GM23338 (cell line): ENCODE results near the gene SPINT3. TPM values are rescaled to one million over a fixed set of nuclear protein-coding genes. Genes with fewer than 3 reads are reported as not detected.
A peak's percentile ranks its signal among the peaks of the same experiment; 100 is the strongest.

Experiments
- ATAC-seq: fragments of 200-7000 bp; cut with Tn5 transposase; 3 replicates; pipeline ENCODE4 v1.9.1; 2020
- DNase-seq: peaks from one replicate; pipeline ENCODE4 v3.0.0-alpha.2; 2015; ENCODE audit warnings: low spot score
- H2AFZ ChIP-seq: fragments of 200-600 bp; sonication (generic); 2 replicates; pipeline ENCODE4 v1.8.0; 2016; ENCODE audit warnings: antibody characterized with exemption, mild to moderate bottlenecking, moderate library complexity
- H3F3A ChIP-seq: fragments of 200-600 bp; sonication (generic); replicated peaks from 2 replicates; pipeline ENCODE4 v1.8.0; 2017; ENCODE audit warnings: antibody characterized with exemption, mixed run types, low read depth
- H3K27ac ChIP-seq: fragments of 200-600 bp; sonication (generic); 2 replicates; pipeline ENCODE4 v1.6.1; 2016; ENCODE audit warnings: low read depth
- H3K27me3 ChIP-seq: fragments of 200-600 bp; sonication (generic); 2 replicates; pipeline ENCODE4 v1.8.0; 2016; ENCODE audit warnings: mild to moderate bottlenecking, mixed run types, moderate library complexity; ENCODE audit not compliant: insufficient read depth
- H3K36me3 ChIP-seq: fragments of 200-600 bp; sonication (generic); 2 replicates; pipeline ENCODE4 v1.8.0; 2016; ENCODE audit warnings: mild to moderate bottlenecking; ENCODE audit not compliant: insufficient read depth
- H3K4me1 ChIP-seq: fragments of 200-600 bp; sonication (generic); 2 replicates; pipeline ENCODE4 v1.8.0; 2016; ENCODE audit warnings: mild to moderate bottlenecking, moderate library complexity; ENCODE audit not compliant: insufficient read depth
- H3K4me2 ChIP-seq: fragments of 200-600 bp; sonication (generic); 2 replicates; pipeline ENCODE4 v1.7.1; 2017; ENCODE audit warnings: mixed run types
- H3K4me3 ChIP-seq: fragments of 200-600 bp; sonication (generic); 2 replicates; pipeline ENCODE4 v1.6.1; 2016; ENCODE audit warnings: mixed run types
- H3K79me2 ChIP-seq: fragments of 200-600 bp; sonication (generic); replicated peaks from 2 replicates; pipeline ENCODE4 v1.8.0; 2017; ENCODE audit warnings: mild to moderate bottlenecking; ENCODE audit not compliant: insufficient read depth
- H3K9me2 ChIP-seq: fragments of 200-600 bp; sonication (generic); 2 replicates; pipeline ENCODE4 v1.8.0; 2017; ENCODE audit not compliant: insufficient read depth
- H4K20me1 ChIP-seq: fragments of 200-600 bp; sonication (generic); replicated peaks from 2 replicates; pipeline ENCODE4 v1.8.0; 2017; ENCODE audit warnings: mild to moderate bottlenecking; ENCODE audit not compliant: insufficient read depth
- H3K27ac Mint-ChIP-seq: 2 replicates; pipeline ENCODE4 v1.8.0; 2020; ENCODE audit warnings: inconsistent platforms, mild to moderate bottlenecking, moderate library complexity, mixed read lengths
- H3K27me3 Mint-ChIP-seq: 3 replicates; pipeline ENCODE4 v1.8.0; 2022; ENCODE audit warnings: low read depth, mild to moderate bottlenecking, moderate library complexity, mixed read lengths, inconsistent platforms; ENCODE audit not compliant: insufficient read depth, poor library complexity
- H3K36me3 Mint-ChIP-seq: 3 replicates; pipeline ENCODE4 v1.8.0; 2021; ENCODE audit warnings: low read depth, mild to moderate bottlenecking, inconsistent platforms, moderate library complexity, mixed read lengths
- H3K4me1 Mint-ChIP-seq: 3 replicates; pipeline ENCODE4 v1.8.0; 2020; ENCODE audit warnings: mild to moderate bottlenecking, inconsistent platforms, mixed read lengths
- H3K4me3 Mint-ChIP-seq: 3 replicates; pipeline ENCODE4 v1.8.0; 2021; ENCODE audit warnings: moderate library complexity, mild to moderate bottlenecking, inconsistent platforms, mixed read lengths
- H3K9me3 Mint-ChIP-seq: 3 replicates; pipeline ENCODE4 v1.8.0; 2020; ENCODE audit warnings: moderate library complexity, mild to moderate bottlenecking, inconsistent platforms, mixed read lengths
- CREB1 ChIP-seq: fragments of 250-450 bp; sonication (Bioruptor Pico); IDR thresholded peaks from 2 replicates; pipeline ENCODE4 v1.5.0; 2020; ENCODE audit warnings: low read depth, mild to moderate bottlenecking, moderate library complexity
- EZH2 ChIP-seq: fragments of 200-600 bp; sonication (generic); IDR thresholded peaks from one replicate; pipeline ENCODE4 v1.8.0; 2017; ENCODE audit warnings: antibody characterized with exemption, mild to moderate bottlenecking, low read depth; ENCODE audit not compliant: unreplicated experiment
- EZH2phosphoT487 ChIP-seq: fragments of 200-600 bp; sonication (generic); IDR thresholded peaks from one replicate; pipeline ENCODE4 v1.8.1; 2018; ENCODE audit warnings: antibody characterized with exemption; ENCODE audit not compliant: unreplicated experiment
- JUNB ChIP-seq: IDR thresholded peaks from one replicate; pipeline ENCODE4 v1.6.1; 2016; ENCODE audit warnings: antibody characterized with exemption; ENCODE audit not compliant: unreplicated experiment
- NANOG ChIP-seq: IDR thresholded peaks from 2 replicates; pipeline ENCODE4 v1.6.1; 2016; ENCODE audit warnings: antibody characterized with exemption, borderline replicate concordance
- POLR2AphosphoS5 ChIP-seq: IDR thresholded peaks from 2 replicates; pipeline ENCODE4 v1.6.1; 2016; ENCODE audit warnings: antibody characterized with exemption, low read depth
- ZNF114 ChIP-seq: fragments of 250-450 bp; sonication (Bioruptor Pico); IDR thresholded peaks from 2 replicates; pipeline ENCODE4 v1.5.0; 2020; ENCODE audit warnings: mild to moderate bottlenecking, moderate library complexity
- ZNF331 ChIP-seq: fragments of 250-450 bp; sonication (Bioruptor Pico); IDR thresholded peaks from 2 replicates; pipeline ENCODE4 v1.5.0; 2020; ENCODE audit warnings: low read depth, mild to moderate bottlenecking, moderate library complexity
- polyA plus RNA-seq: library from polyadenylated mRNA; unstranded; fragments of >200 nt; fragmentation: Nextera tagmentation; extraction: Ambion mirVana; gene quantifications from 2 replicates; pipeline ENCODE4 v1.2.1, GENCODE V29; 2016
- total RNA-seq: library from RNA; depleted of rRNA; stranded (reverse); fragments of >200 nt; shearing (Covaris generic); gene quantifications from 2 replicates; pipeline ENCODE4 v1.2.3, GENCODE V29; 2014
- TF ChIP-seq, protein P1 (sequence below): IDR thresholded peaks from one replicate; pipeline ENCODE4 v1.6.1; 2018; ENCODE audit warnings: antibody characterized with exemption; ENCODE audit not compliant: unreplicated experiment
- TF ChIP-seq, protein P2 (sequence below): IDR thresholded peaks from 2 replicates; pipeline ENCODE4 v1.6.1; 2016; ENCODE audit warnings: antibody characterized with exemption
- TF ChIP-seq, protein P3 (sequence below), 2 experiments: fragments of 200-600 bp in 1 of 2; sonication (generic) in 1 of 2; conservative IDR thresholded peaks; 2 replicates each; pipeline versions ENCODE4 v1.5.1 to v1.6.1; 2016 to 2017; ENCODE audit warnings: antibody characterized with exemption in 2 of 2, low read depth in 2 of 2, mild to moderate bottlenecking in 2 of 2, moderate library complexity in 1 of 2

Gene SPINT3
- total and polyA plus RNA-seq, 2 experiments from 2014 or later = not detected

DNA sequence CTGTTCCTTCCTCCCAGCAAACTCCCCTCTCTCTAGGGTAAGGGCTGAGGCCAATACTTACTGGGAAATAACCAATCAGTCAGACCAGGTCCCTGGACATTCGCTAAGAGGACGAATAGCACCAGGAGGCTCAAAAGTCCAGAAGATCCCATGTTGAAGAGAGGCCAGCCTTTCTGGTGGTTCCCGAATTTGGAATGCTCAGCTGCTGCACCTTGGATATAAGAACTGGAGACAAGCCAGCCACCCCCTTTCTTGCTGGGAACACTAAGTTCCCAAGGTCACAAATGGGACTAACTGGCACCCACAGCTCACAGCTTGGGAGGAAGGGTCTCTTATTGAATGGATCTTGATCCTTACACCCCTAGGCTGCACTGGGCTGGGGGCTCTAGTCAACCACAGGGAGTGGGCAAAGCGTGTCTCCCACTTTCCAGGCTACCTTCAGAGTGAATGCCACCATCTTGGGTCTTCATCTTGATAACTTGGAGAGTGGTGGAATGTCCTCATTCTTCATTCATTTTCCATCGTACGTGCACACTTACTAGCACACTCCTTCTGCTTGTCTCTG is 31.9 kb upstream of the SPINT3 start, which contains the start of gene EPPIN (continued):
- TF ChIP-seq, protein P1, sequence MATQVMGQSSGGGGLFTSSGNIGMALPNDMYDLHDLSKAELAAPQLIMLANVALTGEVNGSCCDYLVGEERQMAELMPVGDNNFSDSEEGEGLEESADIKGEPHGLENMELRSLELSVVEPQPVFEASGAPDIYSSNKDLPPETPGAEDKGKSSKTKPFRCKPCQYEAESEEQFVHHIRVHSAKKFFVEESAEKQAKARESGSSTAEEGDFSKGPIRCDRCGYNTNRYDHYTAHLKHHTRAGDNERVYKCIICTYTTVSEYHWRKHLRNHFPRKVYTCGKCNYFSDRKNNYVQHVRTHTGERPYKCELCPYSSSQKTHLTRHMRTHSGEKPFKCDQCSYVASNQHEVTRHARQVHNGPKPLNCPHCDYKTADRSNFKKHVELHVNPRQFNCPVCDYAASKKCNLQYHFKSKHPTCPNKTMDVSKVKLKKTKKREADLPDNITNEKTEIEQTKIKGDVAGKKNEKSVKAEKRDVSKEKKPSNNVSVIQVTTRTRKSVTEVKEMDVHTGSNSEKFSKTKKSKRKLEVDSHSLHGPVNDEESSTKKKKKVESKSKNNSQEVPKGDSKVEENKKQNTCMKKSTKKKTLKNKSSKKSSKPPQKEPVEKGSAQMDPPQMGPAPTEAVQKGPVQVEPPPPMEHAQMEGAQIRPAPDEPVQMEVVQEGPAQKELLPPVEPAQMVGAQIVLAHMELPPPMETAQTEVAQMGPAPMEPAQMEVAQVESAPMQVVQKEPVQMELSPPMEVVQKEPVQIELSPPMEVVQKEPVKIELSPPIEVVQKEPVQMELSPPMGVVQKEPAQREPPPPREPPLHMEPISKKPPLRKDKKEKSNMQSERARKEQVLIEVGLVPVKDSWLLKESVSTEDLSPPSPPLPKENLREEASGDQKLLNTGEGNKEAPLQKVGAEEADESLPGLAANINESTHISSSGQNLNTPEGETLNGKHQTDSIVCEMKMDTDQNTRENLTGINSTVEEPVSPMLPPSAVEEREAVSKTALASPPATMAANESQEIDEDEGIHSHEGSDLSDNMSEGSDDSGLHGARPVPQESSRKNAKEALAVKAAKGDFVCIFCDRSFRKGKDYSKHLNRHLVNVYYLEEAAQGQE = no peak
- TF ChIP-seq ZNF331 (CRISPR knock-in tag) (no peak), POLR2AphosphoS5 (no peak), EZH2phosphoT487 (no peak), CREB1 (CRISPR knock-in tag) (no peak), NANOG (no peak), JUNB (no peak), ZNF114 (CRISPR knock-in tag) (no peak), EZH2 (no peak)
- TF ChIP-seq, protein P2, sequence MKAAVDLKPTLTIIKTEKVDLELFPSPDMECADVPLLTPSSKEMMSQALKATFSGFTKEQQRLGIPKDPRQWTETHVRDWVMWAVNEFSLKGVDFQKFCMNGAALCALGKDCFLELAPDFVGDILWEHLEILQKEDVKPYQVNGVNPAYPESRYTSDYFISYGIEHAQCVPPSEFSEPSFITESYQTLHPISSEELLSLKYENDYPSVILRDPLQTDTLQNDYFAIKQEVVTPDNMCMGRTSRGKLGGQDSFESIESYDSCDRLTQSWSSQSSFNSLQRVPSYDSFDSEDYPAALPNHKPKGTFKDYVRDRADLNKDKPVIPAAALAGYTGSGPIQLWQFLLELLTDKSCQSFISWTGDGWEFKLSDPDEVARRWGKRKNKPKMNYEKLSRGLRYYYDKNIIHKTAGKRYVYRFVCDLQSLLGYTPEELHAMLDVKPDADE = no peak
- TF ChIP-seq, protein P3, sequence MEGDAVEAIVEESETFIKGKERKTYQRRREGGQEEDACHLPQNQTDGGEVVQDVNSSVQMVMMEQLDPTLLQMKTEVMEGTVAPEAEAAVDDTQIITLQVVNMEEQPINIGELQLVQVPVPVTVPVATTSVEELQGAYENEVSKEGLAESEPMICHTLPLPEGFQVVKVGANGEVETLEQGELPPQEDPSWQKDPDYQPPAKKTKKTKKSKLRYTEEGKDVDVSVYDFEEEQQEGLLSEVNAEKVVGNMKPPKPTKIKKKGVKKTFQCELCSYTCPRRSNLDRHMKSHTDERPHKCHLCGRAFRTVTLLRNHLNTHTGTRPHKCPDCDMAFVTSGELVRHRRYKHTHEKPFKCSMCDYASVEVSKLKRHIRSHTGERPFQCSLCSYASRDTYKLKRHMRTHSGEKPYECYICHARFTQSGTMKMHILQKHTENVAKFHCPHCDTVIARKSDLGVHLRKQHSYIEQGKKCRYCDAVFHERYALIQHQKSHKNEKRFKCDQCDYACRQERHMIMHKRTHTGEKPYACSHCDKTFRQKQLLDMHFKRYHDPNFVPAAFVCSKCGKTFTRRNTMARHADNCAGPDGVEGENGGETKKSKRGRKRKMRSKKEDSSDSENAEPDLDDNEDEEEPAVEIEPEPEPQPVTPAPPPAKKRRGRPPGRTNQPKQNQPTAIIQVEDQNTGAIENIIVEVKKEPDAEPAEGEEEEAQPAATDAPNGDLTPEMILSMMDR (conservative IDR thresholded peaks at IDR 0.05; ENCODE audit: low read depth in 2 of 2) = no peak

DNA sequence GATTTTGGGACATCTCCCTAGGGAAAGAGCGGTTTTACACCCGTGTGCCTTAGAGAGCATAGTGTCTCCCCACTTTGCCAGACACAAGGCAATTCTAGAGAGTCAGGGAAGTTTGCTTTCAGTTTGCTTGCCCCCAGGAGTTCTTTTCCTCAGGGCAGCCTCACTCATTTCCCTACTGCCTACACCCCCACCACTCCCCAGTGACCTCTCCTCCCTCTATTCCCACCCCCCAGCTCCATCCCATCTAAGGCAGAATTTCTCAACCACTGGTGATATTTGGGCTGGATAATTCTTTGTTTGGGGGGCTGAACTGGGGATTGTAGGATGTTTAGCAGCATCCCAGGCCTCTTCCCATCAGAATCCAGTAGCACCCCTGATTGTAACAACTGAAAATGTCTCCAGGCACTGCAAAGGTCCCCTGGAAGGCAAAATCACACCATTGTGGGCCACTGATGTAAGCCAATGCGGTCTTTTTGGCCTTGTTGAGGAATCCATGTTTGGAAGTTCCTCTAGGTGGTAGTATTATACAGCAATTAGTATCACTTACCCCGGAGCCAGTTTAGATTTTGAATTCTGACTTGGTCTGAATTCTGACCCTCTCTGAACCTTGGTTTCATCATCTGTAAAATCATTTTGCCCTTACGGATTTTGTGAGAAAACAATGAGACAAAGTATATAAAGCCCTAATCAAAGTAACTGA is 30.5 kb upstream of the SPINT3 start:
- Histone ChIP-seq H3K4me3 (no peak overlapping the region), H3K4me1 (no peaks in the 10 kb centered on the region), H3K9me2 (peaks cover 9% of the 10 kb centered on the region; the same call in 1 of the 2 replicates), H4K20me1 (no peaks in the 10 kb centered on the region), H3K27me3 (no peaks in the 10 kb centered on the region), H3K27ac (no peak overlapping the region), H3K79me2 (no peaks in the 10 kb centered on the region), H3K36me3 (no peaks in the 10 kb centered on the region), H3F3A (no peaks in the 10 kb centered on the region), H2AFZ (0 out of 2 replicates have a peak overlapping the region, but pooled peaks have one; percentile 39), H3K4me2 (no peak overlapping the region)
- Mint-ChIP-seq H3K36me3 (no peaks in the 10 kb centered on the region; the same call in 2 of the 3 replicates), H3K9me3 (no peaks in the 10 kb centered on the region; the same call in 2 of the 3 replicates), H3K27ac (peak overlapping the region; percentile 70), H3K4me1 (peaks cover 8% of the 10 kb centered on the region; the same call in 2 of the 3 replicates), H3K4me3 (no peak overlapping the region), H3K27me3 (peaks cover 1% of the 10 kb centered on the region)
- DNase-seq = peak; percentile 82
- peak; percentile 94 for ATAC-seq
- TF ChIP-seq, protein P3 (conservative IDR thresholded peaks at IDR 0.05; ENCODE audit: low read depth in 2 of 2) = peak; percentile 72 to 73
- TF ChIP-seq ZNF114 (CRISPR knock-in tag) = no peak
